Activated naive CD4-positive, alpha-beta T cell treated with Interleukin-2 at 50 U/mL for 16 hours (primary cell): ENCODE measurements around the gene PRIM1.
A peak's percentile ranks its signal among the peaks of the same experiment; 100 is the strongest.
"Not testable (repeated sequence)": the region's sequence is repeated elsewhere in the genome, so short reads cannot be mapped to it uniquely, and the experiment has no call there.

ENCODE experiments used
- DNase-seq: peaks from one replicate; pipeline ENCODE4 v3.0.0-alpha.2; 2020

Gene PRIM1

DNA sequence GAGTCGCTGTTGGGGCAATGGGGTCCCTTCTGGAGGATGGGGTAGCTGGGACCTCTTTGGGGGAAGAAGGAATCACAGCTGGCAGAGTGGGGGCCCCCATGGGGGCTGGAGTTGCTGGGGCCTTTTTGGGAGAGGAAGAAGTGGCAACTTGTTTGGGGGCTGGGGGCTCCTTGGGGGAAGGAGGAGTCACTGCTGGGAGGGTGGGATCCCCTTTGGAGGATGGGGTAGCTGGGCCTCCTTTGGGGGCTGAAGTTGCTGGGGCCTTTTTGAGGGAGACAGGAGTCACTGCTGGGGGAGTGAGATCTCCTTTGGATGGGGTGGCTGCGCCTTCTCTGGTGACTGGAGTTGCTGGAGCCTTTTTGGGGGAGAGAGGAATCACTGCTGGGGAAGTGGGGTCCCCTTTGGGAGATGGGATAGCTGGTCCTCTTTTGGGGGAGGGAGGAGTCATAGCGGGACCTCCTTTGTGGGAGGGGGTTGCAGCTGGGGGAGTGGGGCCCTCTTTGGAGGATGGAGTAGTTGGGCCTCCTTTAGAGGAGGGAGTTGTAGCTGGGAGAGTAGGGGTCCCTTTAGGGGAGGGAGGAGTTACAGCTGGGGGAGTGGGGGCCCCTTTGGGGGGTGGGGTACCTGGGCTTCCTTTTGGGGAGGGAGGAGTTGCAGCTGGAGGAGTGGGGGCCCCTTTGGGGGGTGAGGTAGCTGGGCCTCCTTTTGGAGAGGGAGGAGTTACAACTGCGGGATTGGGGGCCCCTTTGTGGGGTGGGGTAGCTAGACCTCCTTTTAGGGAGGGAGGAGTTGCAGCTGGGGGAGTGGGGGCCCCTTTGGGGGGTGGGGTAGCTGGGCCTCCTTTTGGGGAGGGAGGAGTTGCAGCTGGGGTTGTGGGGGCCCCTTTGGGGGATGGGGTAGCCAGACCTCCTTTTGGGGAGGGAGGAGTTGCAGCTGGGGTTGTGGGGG, 34.9 kb downstream of the PRIM1 start:
- no peak for DNase-seq

DNA sequence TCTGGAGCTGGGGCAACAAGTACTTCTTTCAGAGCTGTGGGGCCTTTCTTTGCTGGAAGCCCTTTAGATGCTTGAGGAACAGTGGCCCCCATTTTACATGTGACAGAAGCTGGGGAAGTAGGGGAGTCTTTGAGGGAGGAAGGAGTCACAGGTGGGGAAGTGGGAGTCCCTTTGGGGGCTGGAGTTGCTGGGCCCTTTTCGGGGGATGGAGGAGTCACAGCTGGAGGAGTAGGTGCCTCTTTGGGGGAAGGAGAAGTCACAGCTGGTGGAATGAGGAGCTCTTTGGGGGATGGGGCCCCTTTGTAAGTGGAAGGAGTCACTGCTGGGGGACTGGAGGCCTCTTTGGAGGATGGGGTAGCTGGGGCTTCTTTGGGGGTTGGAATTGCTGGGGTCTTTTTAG, 35.7 kb downstream of the PRIM1 start:
- no peak for DNase-seq

- no peak for DNase-seq
Measured at GRCh38 chr12:56715798-56716197, 36.3 kb downstream of the PRIM1 start.

GRCh38 chr12:56714431-56714929, 37.6 kb downstream of the PRIM1 start:
- DNase-seq, result no peak

- no peak for DNase-seq
Measured at GRCh38 chr12:56713345-56713744, 38.8 kb downstream of the PRIM1 start.

- DNase-seq, result no peak
Measured at GRCh38 chr12:56709759-56710376, 42.3 kb downstream of the PRIM1 start.

DNA sequence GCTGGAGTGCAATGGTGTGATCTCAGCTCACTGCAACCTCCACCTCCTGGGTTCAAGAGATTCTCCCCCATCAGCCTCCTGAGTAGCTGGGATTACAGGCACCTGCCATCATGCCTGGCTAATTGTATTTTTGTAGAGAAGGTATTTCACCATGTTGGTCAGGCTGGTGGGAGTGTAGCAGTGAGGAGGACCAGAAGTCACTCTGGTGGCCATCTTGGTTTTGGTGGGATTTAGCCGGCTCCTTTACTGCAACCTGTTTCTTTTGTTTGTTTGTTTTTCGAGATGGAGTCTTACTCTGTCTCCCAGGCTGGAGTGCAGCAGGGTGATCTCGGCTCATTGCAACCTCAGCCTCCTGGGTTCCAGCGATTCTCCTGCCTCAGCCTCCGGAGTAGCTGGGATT, 47.6 kb downstream of the PRIM1 start:
- DNase-seq, result not testable (repeated sequence)

- DNase-seq, result no peak
Measured at GRCh38 chr12:56699020-56699661, 53.0 kb downstream of the PRIM1 start.

DNA sequence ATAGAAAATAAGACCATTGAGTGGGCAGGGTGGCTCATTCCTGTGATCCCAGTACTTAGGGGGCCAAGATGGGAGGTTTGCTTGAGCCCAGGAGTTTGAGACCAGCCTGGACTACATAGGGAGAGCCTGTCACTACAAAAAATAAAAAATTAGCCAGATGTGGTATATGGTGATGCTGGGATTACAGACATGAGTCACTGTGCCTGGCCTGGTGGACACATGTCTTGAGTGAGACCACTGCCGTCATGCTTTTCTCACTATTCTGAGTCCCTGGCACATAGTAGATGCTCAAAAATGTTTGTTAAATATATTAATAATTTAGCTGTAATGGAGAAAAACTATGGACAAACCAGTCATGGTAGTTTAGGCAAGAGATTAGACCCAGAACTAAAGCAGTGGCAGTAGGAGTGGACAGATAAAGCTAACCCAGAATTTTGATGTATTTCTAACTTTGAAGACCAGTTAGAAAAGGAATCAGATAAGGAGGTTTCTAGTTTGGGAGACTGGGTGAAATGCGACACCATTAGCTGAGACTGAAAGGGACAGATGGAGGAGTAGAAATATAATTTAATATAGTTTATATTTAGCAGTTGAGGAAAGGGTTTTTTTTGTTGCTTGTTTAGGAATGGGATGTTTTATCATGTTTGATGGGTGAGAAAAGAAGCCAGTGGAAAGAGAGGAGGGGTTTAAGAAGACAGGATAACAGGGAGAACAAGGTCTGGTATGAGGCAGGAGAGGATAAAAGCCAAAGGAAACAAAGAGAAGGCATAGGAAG, 56.6 kb downstream of the PRIM1 start:
- no peak for DNase-seq

GRCh38 chr12:56694161-56694560, 58.0 kb downstream of the PRIM1 start:
- no peak for DNase-seq

- DNase-seq, result no peak
Measured at GRCh38 chr12:56688846-56689109, 63.3 kb downstream of the PRIM1 start.

- peak; percentile 97 for DNase-seq
Measured at GRCh38 chr12:56688129-56688845, 63.8 kb downstream of the PRIM1 start, which contains the start of gene PTGES3. Gene PTGES3, minus strand, starts transcription at chr12:56688284. Its CDS starts 285 bp downstream, at chr12:56687999.

GRCh38 chr12:56687223-56688128, 64.6 kb downstream of the PRIM1 start:
- peak; percentile 67 for DNase-seq

GRCh38 chr12:56684745-56685359, 67.3 kb downstream of the PRIM1 start:
- no peak for DNase-seq

- DNase-seq, result no peak
Measured at GRCh38 chr12:56682323-56682722, 69.8 kb downstream of the PRIM1 start.
